ENCODE results near the gene ZFC3H1. TPM values are rescaled to one million over a fixed set of nuclear protein-coding genes. Genes with fewer than 3 reads are reported as not detected.

ZFC3H1 gene
- total and polyA plus RNA-seq, 9 of the 15 experiments (the other 6 are each of a cell fraction or from before 2014, with no cell fraction given): 14.8 to 80.5 (median 22.1) TPM

DNA sequence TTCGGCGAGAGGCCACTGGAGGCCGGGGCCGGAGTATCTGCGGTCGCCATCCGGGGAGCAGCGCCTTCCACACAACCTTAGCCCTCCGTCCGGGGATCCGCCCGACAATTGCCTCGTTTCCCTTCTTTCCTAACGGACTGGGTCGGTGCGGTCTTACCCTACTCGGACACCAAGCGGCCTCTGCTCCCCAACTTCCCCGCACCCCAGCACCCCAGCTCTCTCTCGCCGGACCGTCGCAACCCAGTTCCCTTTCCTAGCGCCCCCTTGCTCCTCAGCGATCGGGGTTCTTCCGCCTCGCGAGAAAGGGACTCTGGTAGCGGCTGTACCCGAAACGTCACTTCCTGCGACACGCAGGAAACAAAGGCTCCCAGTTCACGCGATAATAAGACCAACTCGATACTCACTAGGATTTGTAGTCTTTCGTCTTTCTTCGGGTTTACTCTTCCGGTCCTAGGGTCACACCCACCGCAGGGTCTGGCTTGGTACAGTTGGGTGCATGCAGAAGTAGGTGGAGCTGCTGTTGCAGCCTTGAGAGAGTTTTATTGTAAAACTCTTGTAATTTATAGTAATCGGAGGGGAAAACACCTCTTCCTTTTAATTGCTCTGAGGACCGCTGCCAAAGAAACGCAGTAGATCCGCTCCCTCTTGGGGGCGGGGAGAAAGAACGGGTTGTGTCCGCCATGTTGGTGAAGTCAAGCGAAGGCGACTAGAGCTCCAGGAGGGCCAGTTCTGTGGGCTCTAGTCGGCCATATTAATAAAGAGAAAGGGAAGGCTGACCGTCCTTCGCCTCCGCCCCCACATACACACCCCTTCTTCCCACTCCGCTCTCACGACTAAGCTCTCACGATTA lies at the start of gene ZFC3H1, which contains the start of gene THAP2 (continued):
- TF ChIP-seq MXI1 (IDR thresholded peaks at IDR 0.05; ENCODE audit: low read depth, low read length) (peak; percentile 69; the same call in 1 of the 2 replicates), HNRNPK (IDR thresholded peaks at IDR 0.05; ENCODE audit: low read depth, low read length, poor library complexity, severe bottlenecking) (no peak), ZNF699 (CRISPR knock-in tag; IDR thresholded peaks at IDR 0.05; ENCODE audit: insufficient replicate concordance) (no peak), PHB2 (IDR thresholded peaks at IDR 0.05; ENCODE audit: low read depth) (no peak), ZBTB7A (IDR thresholded peaks at IDR 0.05; ENCODE audit: borderline replicate concordance, control insufficient read depth, low read depth, low read length) (peak; percentile 70; the same call in 1 of the 2 replicates), ZNF239 (CRISPR knock-in tag; IDR thresholded peaks at IDR 0.05) (no peak), MIER1 (IDR thresholded peaks at IDR 0.05; ENCODE audit: low read depth) (no peak), ZNF133 (CRISPR knock-in tag; IDR thresholded peaks at IDR 0.05) (no peak), ZNF696 (CRISPR knock-in tag; conservative IDR thresholded peaks at IDR 0.05) (no peak), TAL1 (IDR thresholded peaks at IDR 0.05) (no peak), PCBP2 (IDR thresholded peaks at IDR 0.05; ENCODE audit: low read depth, low read length, poor library complexity, severe bottlenecking) (no peak), HIVEP1 (CRISPR knock-in tag; IDR thresholded peaks at IDR 0.05) (no peak)
- TF ChIP-seq, protein P1, sequence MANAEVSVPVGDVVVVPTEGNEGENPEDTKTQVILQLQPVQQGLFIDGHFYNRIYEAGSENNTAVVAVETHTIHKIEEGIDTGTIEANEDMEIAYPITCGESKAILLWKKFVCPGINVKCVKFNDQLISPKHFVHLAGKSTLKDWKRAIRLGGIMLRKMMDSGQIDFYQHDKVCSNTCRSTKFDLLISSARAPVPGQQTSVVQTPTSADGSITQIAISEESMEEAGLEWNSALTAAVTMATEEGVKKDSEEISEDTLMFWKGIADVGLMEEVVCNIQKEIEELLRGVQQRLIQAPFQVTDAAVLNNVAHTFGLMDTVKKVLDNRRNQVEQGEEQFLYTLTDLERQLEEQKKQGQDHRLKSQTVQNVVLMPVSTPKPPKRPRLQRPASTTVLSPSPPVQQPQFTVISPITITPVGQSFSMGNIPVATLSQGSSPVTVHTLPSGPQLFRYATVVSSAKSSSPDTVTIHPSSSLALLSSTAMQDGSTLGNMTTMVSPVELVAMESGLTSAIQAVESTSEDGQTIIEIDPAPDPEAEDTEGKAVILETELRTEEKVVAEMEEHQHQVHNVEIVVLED (CRISPR knock-in tag; IDR thresholded peaks at IDR 0.05): no peak
- TF ChIP-seq, protein P2, sequence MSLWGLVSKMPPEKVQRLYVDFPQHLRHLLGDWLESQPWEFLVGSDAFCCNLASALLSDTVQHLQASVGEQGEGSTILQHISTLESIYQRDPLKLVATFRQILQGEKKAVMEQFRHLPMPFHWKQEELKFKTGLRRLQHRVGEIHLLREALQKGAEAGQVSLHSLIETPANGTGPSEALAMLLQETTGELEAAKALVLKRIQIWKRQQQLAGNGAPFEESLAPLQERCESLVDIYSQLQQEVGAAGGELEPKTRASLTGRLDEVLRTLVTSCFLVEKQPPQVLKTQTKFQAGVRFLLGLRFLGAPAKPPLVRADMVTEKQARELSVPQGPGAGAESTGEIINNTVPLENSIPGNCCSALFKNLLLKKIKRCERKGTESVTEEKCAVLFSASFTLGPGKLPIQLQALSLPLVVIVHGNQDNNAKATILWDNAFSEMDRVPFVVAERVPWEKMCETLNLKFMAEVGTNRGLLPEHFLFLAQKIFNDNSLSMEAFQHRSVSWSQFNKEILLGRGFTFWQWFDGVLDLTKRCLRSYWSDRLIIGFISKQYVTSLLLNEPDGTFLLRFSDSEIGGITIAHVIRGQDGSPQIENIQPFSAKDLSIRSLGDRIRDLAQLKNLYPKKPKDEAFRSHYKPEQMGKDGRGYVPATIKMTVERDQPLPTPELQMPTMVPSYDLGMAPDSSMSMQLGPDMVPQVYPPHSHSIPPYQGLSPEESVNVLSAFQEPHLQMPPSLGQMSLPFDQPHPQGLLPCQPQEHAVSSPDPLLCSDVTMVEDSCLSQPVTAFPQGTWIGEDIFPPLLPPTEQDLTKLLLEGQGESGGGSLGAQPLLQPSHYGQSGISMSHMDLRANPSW (CRISPR knock-in tag; IDR thresholded peaks at IDR 0.05): no peak
- TF ChIP-seq, protein P3, sequence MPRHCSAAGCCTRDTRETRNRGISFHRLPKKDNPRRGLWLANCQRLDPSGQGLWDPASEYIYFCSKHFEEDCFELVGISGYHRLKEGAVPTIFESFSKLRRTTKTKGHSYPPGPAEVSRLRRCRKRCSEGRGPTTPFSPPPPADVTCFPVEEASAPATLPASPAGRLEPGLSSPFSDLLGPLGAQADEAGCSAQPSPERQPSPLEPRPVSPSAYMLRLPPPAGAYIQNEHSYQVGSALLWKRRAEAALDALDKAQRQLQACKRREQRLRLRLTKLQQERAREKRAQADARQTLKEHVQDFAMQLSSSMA (CRISPR knock-in tag; IDR thresholded peaks at IDR 0.05): no peak
- TF ChIP-seq, protein P4, sequence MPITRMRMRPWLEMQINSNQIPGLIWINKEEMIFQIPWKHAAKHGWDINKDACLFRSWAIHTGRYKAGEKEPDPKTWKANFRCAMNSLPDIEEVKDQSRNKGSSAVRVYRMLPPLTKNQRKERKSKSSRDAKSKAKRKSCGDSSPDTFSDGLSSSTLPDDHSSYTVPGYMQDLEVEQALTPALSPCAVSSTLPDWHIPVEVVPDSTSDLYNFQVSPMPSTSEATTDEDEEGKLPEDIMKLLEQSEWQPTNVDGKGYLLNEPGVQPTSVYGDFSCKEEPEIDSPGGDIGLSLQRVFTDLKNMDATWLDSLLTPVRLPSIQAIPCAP (CRISPR knock-in tag; IDR thresholded peaks at IDR 0.05; ENCODE audit: borderline replicate concordance): no peak
- TF ChIP-seq, protein P5, sequence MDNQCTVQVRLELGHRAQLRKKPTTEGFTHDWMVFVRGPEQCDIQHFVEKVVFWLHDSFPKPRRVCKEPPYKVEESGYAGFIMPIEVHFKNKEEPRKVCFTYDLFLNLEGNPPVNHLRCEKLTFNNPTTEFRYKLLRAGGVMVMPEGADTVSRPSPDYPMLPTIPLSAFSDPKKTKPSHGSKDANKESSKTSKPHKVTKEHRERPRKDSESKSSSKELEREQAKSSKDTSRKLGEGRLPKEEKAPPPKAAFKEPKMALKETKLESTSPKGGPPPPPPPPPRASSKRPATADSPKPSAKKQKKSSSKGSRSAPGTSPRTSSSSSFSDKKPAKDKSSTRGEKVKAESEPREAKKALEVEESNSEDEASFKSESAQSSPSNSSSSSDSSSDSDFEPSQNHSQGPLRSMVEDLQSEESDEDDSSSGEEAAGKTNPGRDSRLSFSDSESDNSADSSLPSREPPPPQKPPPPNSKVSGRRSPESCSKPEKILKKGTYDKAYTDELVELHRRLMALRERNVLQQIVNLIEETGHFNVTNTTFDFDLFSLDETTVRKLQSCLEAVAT (IDR thresholded peaks at IDR 0.05): peak; percentile 82 to 88

Measured in K562 (cell line).